HG02798 (cell line): Measurements from ENCODE around the gene CRACR2B.

Experiments used
- ATAC-seq: cut with Tn5 transposase; IDR thresholded peaks from one replicate; pipeline ENCODE4 v1.9.1; 2021; ENCODE audit warnings: mild to moderate bottlenecking; ENCODE audit not compliant: unreplicated experiment, poor library complexity

CRACR2B gene

GRCh38 chr11:849951-850774, 22.4 kb downstream of the CRACR2B start:
- ATAC-seq = no peak

GRCh38 chr11:850775-851763, 23.4 kb downstream of the CRACR2B start:
- ATAC-seq = no peak

GRCh38 chr11:852762-853161, 25.0 kb downstream of the CRACR2B start:
- ATAC-seq = no peak

DNA sequence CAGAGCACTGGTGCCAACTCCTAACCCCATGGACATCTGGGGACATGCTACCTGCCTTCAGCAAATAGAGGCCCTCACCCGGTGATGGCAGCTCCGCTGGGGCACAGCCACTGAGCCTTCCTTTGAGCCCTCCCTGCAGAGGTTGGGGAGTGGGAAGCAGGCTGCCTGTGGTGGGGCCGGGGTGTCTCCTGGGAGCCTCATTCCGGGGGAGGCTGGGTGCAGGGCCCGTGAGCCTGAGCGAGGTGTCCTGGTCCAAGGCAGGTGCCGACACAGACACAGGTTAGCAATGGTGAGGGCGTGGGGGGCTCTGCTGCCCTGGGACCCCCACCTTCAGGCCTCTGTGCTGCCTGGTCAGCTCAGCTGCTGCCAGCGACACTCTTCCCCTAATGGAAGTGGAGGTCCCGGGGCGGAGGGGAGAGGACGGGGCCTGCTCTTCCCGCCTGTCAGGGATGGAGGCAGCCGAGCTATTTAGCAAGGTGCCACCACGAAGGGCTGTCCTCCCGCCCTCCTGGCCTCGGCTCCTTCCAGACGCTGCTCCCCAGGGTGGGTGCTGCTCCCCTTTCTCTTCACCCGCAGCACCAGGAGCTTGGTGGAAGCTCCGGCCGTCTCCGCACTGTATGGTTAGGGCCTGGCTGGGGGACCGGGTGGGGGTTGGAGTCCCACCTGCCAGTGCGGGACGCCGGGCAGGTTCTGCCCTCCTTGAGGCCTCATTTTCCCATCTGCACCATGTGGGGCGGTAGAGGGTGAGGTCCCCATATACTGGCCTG, 26.1 kb downstream of the CRACR2B start:
- ATAC-seq = no peak

GRCh38 chr11:854601-855329, 27.0 kb downstream of the CRACR2B start:
- no peak for ATAC-seq

GRCh38 chr11:855330-855674, 27.6 kb downstream of the CRACR2B start:
- no peak for ATAC-seq

- ATAC-seq = no peak
Measured at GRCh38 chr11:855796-856195, 28.1 kb downstream of the CRACR2B start.

DNA sequence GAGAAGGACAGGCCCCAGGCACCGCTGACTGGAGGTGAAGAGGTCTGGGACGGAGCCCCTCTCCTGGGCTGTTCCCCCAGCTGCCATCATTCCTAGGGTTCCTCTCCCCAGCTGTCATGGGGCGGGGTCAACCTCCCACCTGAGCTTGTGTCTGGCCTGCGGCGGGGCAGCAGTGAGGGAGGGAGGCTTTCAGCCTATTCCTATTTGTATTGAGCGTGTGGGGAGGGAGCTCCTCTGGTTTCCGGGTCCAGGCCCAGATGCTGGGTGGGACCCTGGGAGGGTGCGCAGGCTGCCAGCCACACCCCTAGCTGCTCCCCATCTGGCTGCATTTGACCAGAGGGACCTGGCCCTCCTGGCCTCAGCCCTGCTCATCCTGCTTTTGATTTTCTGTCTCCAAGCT, 28.7 kb downstream of the CRACR2B start:
- ATAC-seq = no peak

DNA sequence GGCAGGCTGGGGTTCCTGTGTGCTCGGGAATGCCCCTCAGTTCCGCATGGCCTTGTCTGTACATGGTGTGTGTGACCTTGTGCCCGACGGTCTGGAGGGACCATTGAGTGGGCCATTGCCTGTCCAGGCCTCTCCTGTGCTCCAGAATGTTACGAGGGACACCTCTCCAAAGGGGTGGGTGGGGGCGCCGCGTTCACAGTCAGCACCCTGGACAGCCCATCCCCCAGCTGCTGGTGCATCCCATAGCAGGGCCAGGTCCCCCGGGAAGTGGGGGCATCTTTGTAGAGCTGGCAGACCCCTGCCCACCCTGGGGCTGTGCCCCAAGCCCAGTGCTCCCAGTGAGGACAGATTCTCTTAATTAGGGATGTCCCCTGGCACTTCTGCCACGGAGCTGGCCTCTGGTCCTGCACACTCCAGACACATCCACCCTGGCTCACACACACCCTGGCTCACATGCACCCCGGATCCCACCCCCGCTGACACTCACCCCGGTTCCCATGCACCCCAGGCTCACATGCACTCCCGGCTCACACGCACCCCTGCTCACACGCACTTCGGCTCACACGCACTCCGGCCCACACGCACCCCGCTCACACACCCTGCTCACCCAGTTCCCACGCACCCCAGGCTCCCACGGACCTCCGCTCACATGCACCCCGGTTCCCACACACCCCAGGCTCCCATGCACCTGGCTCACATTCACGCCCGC, 30.5 kb downstream of the CRACR2B start:
- no peak for ATAC-seq

GRCh38 chr11:858762-859339, 31.1 kb downstream of the CRACR2B start:
- ATAC-seq = no peak

GRCh38 chr11:859394-860131, 31.8 kb downstream of the CRACR2B start:
- no peak for ATAC-seq

DNA sequence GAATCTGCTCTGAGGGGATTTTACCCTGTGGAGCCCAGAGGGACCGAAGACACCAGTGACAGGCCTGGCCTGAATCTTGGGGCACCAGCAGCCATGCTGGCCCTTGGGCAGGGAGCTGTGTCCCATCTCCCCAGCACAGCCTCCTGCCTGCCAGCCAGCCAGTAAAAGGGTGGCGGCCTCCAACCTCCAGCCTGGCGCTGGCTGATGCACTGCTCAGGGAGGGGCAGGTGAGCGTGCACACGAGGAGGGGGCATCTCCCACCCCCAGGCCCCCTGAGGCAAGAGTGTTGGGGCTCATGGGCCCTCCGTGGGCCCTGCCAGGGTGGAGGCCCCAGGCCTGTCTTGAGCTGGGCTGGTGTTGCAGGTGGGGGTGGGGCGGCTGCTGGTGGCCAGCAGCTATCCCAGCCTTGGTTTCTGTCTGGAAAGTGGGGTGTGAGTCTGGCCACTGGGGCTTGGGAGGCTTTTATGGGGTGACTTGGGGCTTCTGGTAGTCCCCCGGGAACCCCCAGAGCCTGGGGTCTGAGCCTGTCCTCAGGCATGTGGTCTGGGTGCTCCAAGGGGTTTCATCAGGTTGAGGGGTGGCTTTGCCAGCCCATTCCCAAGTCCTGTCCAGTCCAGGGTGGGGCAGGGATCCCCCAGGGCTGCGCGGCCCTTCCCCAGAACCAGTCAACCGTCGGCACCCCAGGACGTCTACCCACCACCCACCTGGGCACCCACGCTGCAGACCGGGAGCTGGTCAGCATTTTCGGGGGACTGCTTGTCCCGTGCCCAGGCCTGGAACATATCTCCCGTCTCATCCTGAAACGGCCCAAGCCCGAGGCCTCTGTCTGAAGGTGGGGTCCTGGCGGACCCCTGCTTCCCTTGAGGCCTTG, 32.8 kb downstream of the CRACR2B start:
- ATAC-seq = no peak

GRCh38 chr11:861105-861479, 33.4 kb downstream of the CRACR2B start:
- ATAC-seq = no peak

DNA sequence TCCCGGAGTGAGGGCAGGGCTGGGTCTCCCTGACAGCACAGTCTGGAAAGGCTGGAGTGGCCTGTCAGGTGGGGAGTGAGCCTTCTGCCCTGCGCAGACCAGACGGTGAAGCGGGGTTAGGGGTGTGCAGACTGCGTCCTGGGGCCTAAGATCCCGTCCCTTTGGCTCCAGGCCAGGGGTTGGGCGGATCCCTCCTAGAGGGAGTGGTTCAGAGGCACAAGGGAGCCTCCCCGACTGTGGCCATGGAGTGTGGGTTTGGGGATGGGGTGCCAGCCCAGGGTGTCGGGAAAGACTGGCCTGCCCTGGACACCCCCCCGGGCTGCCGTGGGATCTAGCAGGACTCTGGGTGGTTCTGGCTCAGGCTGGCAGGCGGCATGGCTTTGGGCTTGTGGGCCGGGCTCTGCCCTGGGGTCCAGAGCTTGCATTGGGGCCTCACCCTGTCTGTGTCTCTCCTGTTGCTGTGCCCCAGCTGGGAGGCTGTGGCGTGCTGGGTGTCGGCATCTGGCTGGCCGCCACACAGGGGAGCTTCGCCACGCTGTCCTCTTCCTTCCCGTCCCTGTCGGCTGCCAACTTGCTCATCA, 34.5 kb downstream of the CRACR2B start:
- no peak for ATAC-seq

DNA sequence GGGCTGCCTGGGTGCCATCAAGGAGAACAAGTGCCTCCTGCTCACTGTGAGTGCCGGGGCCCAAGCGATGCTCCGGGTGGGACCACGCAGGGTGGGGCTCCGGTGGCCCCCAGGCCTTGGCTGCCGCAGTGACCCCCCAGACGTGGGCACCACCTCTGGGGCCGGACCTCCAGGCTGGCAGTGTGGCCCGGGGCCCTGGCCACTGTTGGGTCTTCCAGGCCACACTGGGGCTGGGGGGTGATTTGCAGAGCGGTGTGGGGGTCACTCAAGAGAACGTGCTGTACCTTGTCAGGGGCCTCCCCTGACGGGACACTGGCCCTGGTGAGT, 34.9 kb downstream of the CRACR2B start:
- ATAC-seq = no peak

GRCh38 chr11:863023-863909, 35.5 kb downstream of the CRACR2B start:
- no peak for ATAC-seq
